HepG2 (cell line): ENCODE measurements around the gene HHIPL1. TPM values are rescaled to one million over a fixed set of nuclear protein-coding genes. Genes with fewer than 3 reads are reported as not detected.

Source experiments
- BRF2 ChIP-seq: sonication (generic); formaldehyde crosslinking; IDR thresholded peaks from 2 replicates; pipeline ENCODE4 v1.8.1; 2022; ENCODE audit warnings: mild to moderate bottlenecking, missing genetic modification reagents
- CEBPB ChIP-seq: IDR thresholded peaks from 2 replicates; pipeline ENCODE4 v1.6.1; 2011; ENCODE audit warnings: low read depth, low read length, improper control_type of control experiment, borderline replicate concordance
- DMTF1 ChIP-seq: sonication (generic); formaldehyde crosslinking; IDR thresholded peaks from 2 replicates; pipeline ENCODE4 v1.4.0; 2020; ENCODE audit warnings: mild to moderate bottlenecking, missing genetic modification reagents
- E2F5 ChIP-seq: sonication (generic); formaldehyde crosslinking; conservative IDR thresholded peaks from 2 replicates; pipeline ENCODE4 v1.4.0; 2020; ENCODE audit warnings: missing genetic modification reagents
- GATAD1 ChIP-seq: IDR thresholded peaks from 2 replicates; pipeline ENCODE4 v1.6.1; 2016; ENCODE audit warnings: missing genetic modification reagents, missing compliant biosample characterization
- HNRNPUL1 ChIP-seq: fragments of 200-400 bp; formaldehyde crosslinking; IDR thresholded peaks from 2 replicates; pipeline ENCODE4 v1.6.1; 2017; ENCODE audit warnings: low read depth, mild to moderate bottlenecking, low read length, moderate library complexity
- HOXA9 ChIP-seq: sonication (generic); formaldehyde crosslinking; IDR thresholded peaks from 2 replicates; pipeline ENCODE4 v1.8.1; 2022; ENCODE audit warnings: missing genetic modification reagents, mild to moderate bottlenecking, moderate library complexity, borderline replicate concordance
- KAT2B ChIP-seq: fragments of 150-350 bp; IDR thresholded peaks from 2 replicates; pipeline ENCODE4 v1.6.1; 2014; ENCODE audit warnings: low read depth, low read length, borderline replicate concordance
- TBX2 ChIP-seq: sonication (generic); formaldehyde crosslinking; IDR thresholded peaks from 2 replicates; pipeline ENCODE4 v1.5.0; 2020; ENCODE audit warnings: missing genetic modification reagents, mild to moderate bottlenecking, borderline replicate concordance
- U2AF2 ChIP-seq: fragments of 200-400 bp; formaldehyde crosslinking; IDR thresholded peaks from 2 replicates; pipeline ENCODE4 v1.6.1; 2017; ENCODE audit warnings: low read depth, mild to moderate bottlenecking, low read length
- ZNF275 ChIP-seq: sonication (generic); formaldehyde crosslinking; IDR thresholded peaks from 2 replicates; pipeline ENCODE4 v1.8.0; 2022; ENCODE audit warnings: missing genetic modification reagents, mild to moderate bottlenecking, inconsistent platforms, borderline replicate concordance
- ZNF326 ChIP-seq: sonication (generic); formaldehyde crosslinking; IDR thresholded peaks from 2 replicates; pipeline ENCODE4 v1.4.0; 2020; ENCODE audit warnings: missing genetic modification reagents, borderline replicate concordance
- ZNF362 ChIP-seq: sonication (generic); formaldehyde crosslinking; IDR thresholded peaks from 2 replicates; pipeline ENCODE4 v1.4.0; 2020; ENCODE audit warnings: missing genetic modification reagents, mild to moderate bottlenecking, borderline replicate concordance
- ZNF614 ChIP-seq: IDR thresholded peaks from 2 replicates; pipeline ENCODE4 v1.6.1; 2018; ENCODE audit warnings: missing biosample characterization, missing genetic modification reagents, inconsistent platforms, borderline replicate concordance
- ZNF639 ChIP-seq: conservative IDR thresholded peaks from 2 replicates; pipeline ENCODE4 v1.6.1; 2018; ENCODE audit warnings: missing genetic modification reagents
- ZNF773 ChIP-seq: sonication (generic); formaldehyde crosslinking; IDR thresholded peaks from 2 replicates; pipeline ENCODE4 v1.4.0; 2020; ENCODE audit warnings: missing genetic modification reagents, borderline replicate concordance
- ZSCAN22 ChIP-seq: sonication (generic); formaldehyde crosslinking; IDR thresholded peaks from 2 replicates; pipeline ENCODE4 v1.4.0; 2020; ENCODE audit warnings: mild to moderate bottlenecking, missing genetic modification reagents
- polyA plus RNA-seq, 8 experiments: library from polyadenylated mRNA; depleted of rRNA in 3 of 8; stranded (reverse) in 7 of 8; unstranded in 1 of 8; fragments of >200 nt; fragmentation: Illumina TruSeq in 4 of 8; extraction: Trizol in 4 of 8; gene quantifications; 2 replicates each; pipeline versions ENCODE4 v1.2.1 to v1.2.3, GENCODE V29; 2011 to 2016; ENCODE audit warnings: low read depth in 4 of 8, missing spikeins in 1 of 8, mixed read lengths in 1 of 8; ENCODE audit not compliant: insufficient read depth in 1 of 8
- total RNA-seq, 5 experiments: library from RNA; depleted of rRNA; stranded (reverse); fragments of >200 nt; fragmentation: Illumina TruSeq; extraction: Trizol; gene quantifications; 2 replicates each; pipeline ENCODE4 v1.2.3, GENCODE V29; 2016; ENCODE audit warnings: low read depth in 1 of 5

HHIPL1 gene
- total and polyA plus RNA-seq, 2 of the 13 experiments (the other 11 are each of a cell fraction or from before 2014, with no cell fraction given) = not detected

- TF ChIP-seq ZNF275 (CRISPR knock-in tag) (peak; percentile 81; the same call in 1 of the 2 replicates), ZNF639 (no peak), ZSCAN22 (CRISPR knock-in tag) (no peak), BRF2 (CRISPR knock-in tag) (no peak), KAT2B (no peak), HNRNPUL1 (no peak), TBX2 (CRISPR knock-in tag) (peak; percentile 48; the same call in 1 of the 2 replicates), U2AF2 (no peak), ZNF773 (CRISPR knock-in tag) (no peak), E2F5 (CRISPR knock-in tag) (no peak), CEBPB (no peak), HOXA9 (no peak), ZNF614 (no peak), DMTF1 (CRISPR knock-in tag) (no peak), ZNF326 (CRISPR knock-in tag) (no peak), ZNF362 (CRISPR knock-in tag) (no peak), GATAD1 (peak; percentile 89)
Observed at GRCh38 chr14:99683619-99684409, 38.9 kb downstream of the HHIPL1 start, which contains the start of gene CYP46A1 (continued).
